ENCODE data around the gene TMED9.

TMED9 gene

GRCh38 chr5:177588413-177588909 lies 3.5 kb upstream of the TMED9 start:
- no peak for DNase-seq

- DNase-seq: no peak
Measured at GRCh38 chr5:177590406-177590805, 1.6 kb upstream of the TMED9 start.

GRCh38 chr5:177591690-177592009 lies 353 bp upstream of the TMED9 start:
- DNase-seq: no peak

DNA sequence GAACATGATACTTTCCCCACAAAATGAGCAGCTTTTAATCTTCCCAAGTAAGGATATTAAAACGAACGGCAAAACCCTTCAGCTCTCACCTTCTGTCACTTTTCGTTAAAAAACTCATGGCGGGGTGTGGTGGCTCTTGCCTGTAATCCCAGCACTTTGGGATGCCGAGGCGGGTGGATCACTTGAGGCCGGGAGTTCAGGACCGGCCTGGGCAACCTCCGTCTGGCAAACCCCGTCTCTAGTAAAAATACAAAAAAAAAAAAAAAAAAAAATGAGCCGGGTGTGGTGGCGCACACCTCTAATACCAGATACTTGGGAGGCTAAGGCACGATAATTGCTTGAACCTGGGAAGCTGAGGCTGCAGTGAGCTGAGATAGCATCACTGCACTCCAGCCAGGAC lies 902 bp downstream of the TMED9 start:
- DNase-seq: no peak

- no peak for DNase-seq
Measured at GRCh38 chr5:177593511-177593910, 1.5 kb downstream of the TMED9 start.

- no peak for DNase-seq
Measured at GRCh38 chr5:177594071-177594470, 2.1 kb downstream of the TMED9 start.

DNA sequence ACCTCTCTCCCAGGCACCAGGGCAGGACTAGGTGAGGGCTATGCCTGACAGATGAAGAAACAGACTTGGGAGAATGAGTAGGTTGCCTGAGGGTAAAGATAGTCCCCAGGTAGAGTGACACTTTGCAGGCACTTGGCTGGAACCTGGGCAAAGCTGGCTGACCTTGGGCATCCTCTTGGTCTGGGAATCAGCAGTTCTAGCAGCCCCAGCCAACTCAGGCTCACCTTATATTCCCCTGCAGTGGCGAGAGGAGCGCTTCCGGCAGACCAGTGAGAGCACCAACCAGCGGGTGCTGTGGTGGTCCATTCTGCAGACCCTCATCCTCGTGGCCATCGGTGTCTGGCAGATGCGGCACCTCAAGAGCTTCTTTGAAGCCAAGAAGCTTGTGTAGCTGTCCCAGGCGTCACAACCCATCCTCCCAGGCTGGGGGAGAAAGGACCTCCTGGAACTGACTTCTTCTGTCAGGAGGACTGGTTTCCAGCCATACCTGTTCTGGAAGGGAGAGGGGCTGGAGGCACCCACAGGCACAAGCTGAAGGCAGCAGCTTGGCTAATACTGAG lies 3.1 kb downstream of the TMED9 start:
- no peak for DNase-seq

DNA sequence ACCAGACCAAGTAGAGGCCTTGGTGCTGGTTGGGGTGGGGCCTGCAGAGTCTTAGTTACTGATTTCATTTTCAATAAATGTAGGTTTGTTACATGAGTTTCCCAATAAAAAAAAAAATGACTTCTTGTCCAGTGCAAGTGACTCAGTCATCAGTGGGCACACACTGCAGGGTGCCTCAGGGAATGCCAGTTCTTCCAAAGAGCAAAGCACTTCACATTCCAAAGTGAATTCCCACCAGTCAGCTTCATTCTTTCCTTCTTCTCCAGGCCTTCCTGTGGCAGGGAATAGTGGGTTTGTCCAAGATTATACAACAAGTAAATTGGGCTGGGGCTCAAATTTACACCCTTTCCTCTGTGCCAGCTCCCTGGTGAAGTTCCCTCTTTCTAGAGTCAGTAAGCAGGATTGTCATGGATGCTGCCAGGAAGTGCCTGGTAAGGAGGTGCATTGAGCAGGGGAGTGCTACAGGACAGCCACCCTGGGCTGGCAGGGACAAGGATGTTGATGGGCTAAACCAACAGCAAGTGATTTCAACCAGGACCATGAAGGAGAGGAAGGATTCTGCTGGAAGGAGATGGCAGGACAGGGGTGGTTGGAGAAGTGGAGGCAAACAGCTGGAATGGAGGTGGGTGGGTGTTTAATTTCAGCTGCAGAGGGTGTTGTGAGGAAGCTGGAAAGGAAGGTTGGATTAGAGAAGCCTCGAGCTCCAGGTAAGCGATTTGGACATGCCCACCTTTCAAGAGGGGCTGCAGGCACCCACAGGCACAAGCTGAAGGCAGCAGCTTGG lies 4.2 kb downstream of the TMED9 start:
- no peak for DNase-seq

DNA sequence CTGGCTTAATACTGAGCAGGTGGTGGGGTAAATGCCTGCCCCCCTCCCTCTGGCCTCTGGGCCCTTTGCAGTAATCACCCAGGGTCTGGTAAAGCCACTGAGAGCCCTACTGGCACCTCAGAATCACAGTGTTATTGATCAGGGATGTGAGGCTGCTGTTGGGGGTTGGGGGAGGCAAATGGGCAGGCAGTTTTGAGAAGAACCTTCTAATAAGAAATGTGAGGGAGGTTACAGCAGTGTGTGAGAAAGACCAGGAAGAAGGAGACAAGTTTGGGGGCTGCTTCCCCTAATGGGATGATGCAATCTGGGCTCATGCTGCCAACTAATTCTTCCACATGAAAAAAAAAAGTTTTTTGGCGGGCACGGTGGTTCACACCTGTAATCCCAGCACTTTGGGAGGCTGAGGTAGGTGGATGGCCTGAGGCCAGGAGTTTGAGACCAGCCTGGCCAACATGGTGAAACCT lies 4.8 kb downstream of the TMED9 start:
- no peak for DNase-seq

DNA sequence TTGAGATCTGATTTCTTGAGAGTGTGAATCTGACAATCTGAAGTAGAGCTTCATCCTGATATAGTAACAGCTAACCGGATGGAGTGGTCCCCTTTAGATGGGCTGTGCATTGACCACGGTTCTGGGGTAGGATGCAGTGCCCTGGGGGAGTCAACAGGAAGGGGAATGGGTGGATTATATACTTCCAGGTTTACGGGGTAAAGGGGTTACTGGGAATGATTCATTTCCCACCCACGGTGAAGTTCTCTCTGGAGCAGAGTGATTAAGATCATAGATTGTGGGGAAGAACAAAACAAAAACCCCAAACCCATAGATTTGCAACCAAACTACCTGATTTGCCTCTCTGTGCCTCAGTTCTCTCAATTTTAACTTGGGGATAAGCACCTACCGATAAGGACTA lies 6.5 kb downstream of the TMED9 start:
- no peak for DNase-seq

GRCh38 chr5:177599731-177600507 lies 7.9 kb downstream of the TMED9 start, which contains the start of gene B4GALT7:
B4GALT7 (plus strand) TSS chr5:177600132; CDS start chr5:177600211, 79 bp downstream.
- DNase-seq: no peak

- DNase-seq: no peak
Measured at GRCh38 chr5:177600508-177601018, 8.6 kb downstream of the TMED9 start.

DNA sequence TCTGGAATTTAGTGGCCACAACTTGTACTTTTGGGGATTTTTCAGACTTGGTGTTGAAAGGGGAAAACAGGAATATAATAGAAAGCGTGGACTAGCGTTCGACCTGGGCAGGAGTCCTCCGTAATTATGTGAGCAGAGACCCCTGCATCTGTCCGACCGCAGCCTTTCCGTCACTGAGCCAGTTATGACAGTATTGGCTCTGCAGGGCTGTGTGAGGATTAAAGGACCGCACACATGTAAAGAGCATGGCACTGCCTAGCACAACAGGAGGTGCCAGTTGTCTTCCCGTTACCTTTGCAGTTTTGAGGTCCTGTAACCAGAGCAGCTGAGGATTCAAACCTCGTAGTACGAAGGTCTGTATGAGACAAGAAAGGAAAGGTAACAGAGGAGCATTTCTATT lies 9.1 kb downstream of the TMED9 start:
- no peak for DNase-seq

- DNase-seq: no peak
Measured at GRCh38 chr5:177601577-177602457, 9.8 kb downstream of the TMED9 start.

DNA sequence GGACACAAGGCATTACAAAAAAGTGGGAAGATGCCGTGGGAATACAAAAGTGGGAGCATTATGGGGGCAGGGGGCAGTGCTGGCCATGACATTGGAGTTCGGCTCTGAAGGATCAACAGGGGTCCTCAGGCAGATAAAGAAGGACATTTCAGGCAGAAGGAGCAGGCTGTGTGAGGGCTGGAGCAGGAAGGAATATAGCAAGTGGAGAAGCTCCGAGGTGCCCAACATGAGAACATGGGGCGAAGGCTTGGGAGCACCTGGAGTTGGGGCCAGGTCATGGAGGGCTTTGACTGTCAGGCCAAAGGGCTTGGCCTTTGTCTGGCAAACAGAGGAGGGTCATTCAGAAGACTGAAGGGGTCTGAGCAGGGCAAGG lies 10.4 kb downstream of the TMED9 start:
- no peak for DNase-seq

DNA sequence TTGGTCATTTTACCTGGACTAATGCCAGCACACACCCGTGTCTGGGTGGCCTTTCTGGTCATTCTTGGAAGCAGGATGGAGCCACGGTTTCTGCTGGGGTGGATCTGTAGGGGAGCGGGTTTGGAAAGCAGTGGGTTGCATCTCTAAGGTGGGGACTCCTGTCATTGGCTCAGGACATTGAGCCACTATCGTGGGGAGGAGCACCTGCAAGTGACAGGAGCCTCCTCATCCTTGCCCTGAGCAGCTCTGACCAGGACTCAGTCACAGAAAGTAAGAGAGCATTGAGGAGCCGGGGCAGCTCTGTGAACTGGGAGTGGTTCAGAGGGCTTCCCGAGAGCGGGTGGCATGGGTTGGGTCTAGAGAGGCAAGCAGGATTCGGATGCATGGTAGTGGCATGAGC lies 11.6 kb downstream of the TMED9 start:
- no peak for DNase-seq

DNA sequence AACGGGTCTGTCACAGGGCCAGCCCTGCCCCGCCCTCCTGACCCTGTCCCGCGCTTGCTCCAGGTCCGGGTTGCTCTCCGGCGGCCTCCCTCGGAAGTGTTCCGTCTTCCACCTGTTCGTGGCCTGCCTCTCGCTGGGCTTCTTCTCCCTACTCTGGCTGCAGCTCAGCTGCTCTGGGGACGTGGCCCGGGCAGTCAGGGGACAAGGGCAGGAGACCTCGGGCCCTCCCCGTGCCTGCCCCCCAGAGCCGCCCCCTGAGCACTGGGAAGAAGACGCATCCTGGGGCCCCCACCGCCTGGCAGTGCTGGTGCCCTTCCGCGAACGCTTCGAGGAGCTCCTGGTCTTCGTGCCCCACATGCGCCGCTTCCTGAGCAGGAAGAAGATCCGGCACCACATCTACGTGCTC lies 12.1 kb downstream of the TMED9 start:
- no peak for DNase-seq

DNA sequence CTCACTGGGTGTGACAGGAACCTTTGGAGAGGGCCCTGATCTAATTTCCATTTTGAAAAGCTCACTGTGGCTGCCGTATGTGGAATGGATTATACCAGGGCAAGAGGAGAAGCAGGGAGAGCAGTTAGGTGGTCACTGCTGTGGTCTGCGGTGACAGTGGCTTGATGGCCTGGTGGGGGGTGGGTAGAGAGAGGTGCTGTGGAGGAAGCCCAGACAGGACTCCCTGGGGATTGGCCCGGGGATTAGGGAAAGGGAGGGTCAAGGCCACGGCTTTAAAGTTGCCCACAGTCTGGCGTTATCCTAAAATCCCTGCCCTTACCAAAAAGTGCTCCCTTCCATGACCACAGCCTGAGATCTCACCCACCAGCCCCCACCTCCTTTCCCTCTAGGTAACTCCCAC lies 12.7 kb downstream of the TMED9 start:
- no peak for DNase-seq

GRCh38 chr5:177605078-177605477 lies 13.1 kb downstream of the TMED9 start:
- no peak for DNase-seq

DNA sequence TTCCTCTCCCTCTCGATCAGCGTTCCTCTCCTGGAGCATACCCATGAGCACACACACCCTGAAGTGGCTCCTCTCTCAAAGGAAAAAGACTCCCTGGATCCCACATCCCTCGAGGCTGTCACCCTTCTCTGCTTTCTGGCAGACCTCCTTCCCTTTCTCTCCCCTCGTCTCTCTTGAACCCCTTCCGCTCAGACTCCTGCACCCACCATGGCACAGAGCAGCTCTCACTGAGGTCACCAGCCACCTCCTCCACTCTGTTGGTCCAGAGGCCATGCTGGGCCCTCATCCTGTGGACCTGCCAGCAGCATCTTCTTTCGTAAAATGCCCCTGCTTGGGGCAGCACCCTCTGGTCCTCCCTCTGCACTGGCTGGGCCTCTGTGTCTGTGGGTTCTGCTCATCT lies 13.7 kb downstream of the TMED9 start:
- DNase-seq: no peak

- no peak for DNase-seq
Measured at GRCh38 chr5:177606071-177607051, 14.4 kb downstream of the TMED9 start.

DNA sequence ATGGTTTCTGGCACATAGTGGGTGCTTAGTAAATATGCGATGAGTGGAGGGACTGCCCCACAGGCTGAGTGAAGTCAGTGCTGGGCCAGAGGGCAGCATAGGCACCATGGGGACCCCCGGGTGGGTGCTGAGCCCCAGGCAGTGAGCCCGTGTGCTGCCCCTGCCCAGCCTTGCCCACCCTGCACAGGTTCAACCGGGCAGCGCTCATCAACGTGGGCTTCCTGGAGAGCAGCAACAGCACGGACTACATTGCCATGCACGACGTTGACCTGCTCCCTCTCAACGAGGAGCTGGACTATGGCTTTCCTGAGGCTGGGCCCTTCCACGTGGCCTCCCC lies 15.1 kb downstream of the TMED9 start:
- no peak for DNase-seq
